T-helper 1 cell treated with Interleukin-12 subunit alpha and Interleukin-12 subunit beta and Interleukin-4 antibody, amounts not matched to agents 30 μg/mL and 1 μg/mL, for 36 hours (primary cell): ENCODE data around the gene HOXB6.

Source experiments
- H3K27ac Mint-ChIP-seq: one replicate; pipeline ENCODE4 v1.8.0; 2021; ENCODE audit warnings: mild to moderate bottlenecking, mixed read lengths
- H3K27me3 Mint-ChIP-seq: one replicate; pipeline ENCODE4 v1.8.0; 2021; ENCODE audit warnings: low read depth, mixed read lengths
- H3K36me3 Mint-ChIP-seq: one replicate; pipeline ENCODE4 v1.8.0; 2021; ENCODE audit warnings: low read depth, mixed read lengths
- H3K4me1 Mint-ChIP-seq: one replicate; pipeline ENCODE4 v1.8.0; 2021; ENCODE audit warnings: low read depth, mixed read lengths
- H3K4me3 Mint-ChIP-seq: one replicate; pipeline ENCODE4 v1.8.0; 2021; ENCODE audit warnings: mild to moderate bottlenecking, moderate library complexity, mixed read lengths
- H3K9me3 Mint-ChIP-seq: one replicate; pipeline ENCODE4 v1.8.0; 2021; ENCODE audit warnings: mixed read lengths

Gene HOXB6

GRCh38 chr17:48578616-48579470 lies 25.9 kb downstream of the HOXB6 start:
- Mint-ChIP-seq H3K4me3 (peak overlapping the region; percentile 94), H3K27ac (peak overlapping the region; percentile 87), H3K9me3 (no peaks in the 10 kb centered on the region), H3K4me1 (peaks cover 53% of the 10 kb centered on the region), H3K36me3 (peaks cover 18% of the 10 kb centered on the region), H3K27me3 (peaks cover 48% of the 10 kb centered on the region)

GRCh38 chr17:48577946-48578615 lies 26.7 kb downstream of the HOXB6 start, which contains the start of gene HOXB4:
TSS of gene HOXB4 (minus strand) at chr17:48578350. CDS start at chr17:48578319, 31 bp downstream.
- Mint-ChIP-seq H3K4me1 (peaks cover 58% of the 10 kb centered on the region), H3K36me3 (peaks cover 19% of the 10 kb centered on the region), H3K27ac (peak within 1 kb of the TSS; percentile 87), H3K27me3 (peaks cover 42% of the 10 kb centered on the region), H3K9me3 (no peaks in the 10 kb centered on the region), H3K4me3 (peak within 1 kb of the TSS; percentile 94)

DNA sequence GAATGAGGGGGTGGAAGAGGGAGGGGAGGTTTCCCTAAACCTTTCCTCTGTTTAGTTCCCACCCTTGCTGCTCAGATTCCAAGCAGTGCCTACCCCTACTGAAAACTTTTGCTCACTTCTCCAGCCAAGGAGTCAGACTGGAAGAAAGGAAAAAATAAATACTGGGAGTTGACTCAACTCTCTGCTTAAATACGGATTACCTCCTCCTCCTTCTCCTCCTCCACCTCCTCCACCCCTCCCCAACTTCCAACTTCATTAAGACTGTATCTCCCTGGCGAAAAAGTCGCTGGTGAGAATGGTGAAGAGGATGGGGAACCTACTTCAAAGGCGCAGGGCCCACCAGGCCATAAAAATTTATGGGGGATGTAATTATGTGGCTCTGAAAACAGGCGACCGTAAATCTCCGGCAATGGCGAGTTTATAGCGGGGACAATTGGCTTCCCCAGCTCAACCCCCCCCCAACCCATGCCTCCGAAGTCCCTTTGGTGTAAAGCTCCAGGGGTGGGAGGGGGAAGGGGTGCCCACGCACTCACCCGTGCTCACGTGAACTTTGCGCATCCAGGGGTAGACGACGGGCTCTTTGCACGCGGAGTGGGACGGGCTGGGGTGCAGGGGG lies 27.3 kb downstream of the HOXB6 start:
- Mint-ChIP-seq H3K9me3 (no peaks in the 10 kb centered on the region), H3K27ac (peak overlapping the region; percentile 67), H3K4me3 (peak overlapping the region; percentile 85), H3K4me1 (peaks cover 51% of the 10 kb centered on the region), H3K36me3 (peaks cover 19% of the 10 kb centered on the region), H3K27me3 (peaks cover 37% of the 10 kb centered on the region)

DNA sequence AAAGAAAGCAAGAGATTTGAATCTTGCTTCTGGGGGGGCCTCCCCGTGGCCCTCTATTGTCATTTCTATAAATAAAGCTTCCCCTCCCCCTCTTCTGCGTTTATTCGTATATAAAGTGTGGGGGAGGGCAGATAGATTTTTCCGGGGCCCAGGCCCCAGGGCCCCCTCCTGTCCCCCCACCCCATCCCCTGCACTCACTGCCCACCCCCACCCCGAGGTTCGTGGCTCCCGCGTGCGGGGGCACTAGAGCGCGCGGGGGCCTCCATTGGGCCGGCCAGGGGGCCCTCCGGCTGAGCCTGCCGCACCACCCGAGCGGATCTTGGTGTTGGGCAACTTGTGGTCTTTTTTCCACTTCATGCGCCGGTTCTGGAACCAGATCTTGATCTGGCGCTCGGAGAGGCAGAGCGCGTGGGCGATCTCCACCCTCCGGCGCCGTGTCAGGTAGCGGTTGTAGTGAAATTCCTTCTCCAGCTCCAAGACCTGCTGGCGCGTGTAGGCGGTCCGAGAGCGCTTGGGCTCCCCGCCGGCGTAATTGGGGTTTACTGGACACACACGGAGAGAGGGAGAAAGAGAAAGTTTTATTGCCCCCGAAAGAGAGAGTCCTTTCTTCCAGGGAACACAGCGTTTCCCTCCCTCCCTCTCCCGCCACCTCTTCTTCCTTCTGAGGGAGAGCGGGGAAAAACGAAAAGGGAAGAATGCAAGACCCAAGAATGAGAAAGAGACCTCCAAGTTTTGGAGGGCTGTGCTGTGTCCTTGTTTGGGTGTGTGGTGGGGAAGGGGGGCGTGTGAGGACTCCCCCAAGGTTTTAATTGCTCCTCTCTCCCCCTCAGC lies 28.1 kb downstream of the HOXB6 start:
- peak overlapping the region; percentile 85 for H3K4me3 Mint-ChIP-seq
- peak overlapping the region; percentile 49 for H3K27ac Mint-ChIP-seq
- no peaks in the 10 kb centered on the region for H3K9me3 Mint-ChIP-seq
- H3K4me1 Mint-ChIP-seq: peaks cover 48% of the 10 kb centered on the region
- peaks cover 34% of the 10 kb centered on the region for H3K27me3 Mint-ChIP-seq
- H3K36me3 Mint-ChIP-seq: peaks cover 21% of the 10 kb centered on the region

GRCh38 chr17:48575673-48576478 lies 28.9 kb downstream of the HOXB6 start:
- no peaks in the 10 kb centered on the region for H3K9me3 Mint-ChIP-seq
- peak overlapping the region; percentile 69 for H3K4me3 Mint-ChIP-seq
- H3K36me3 Mint-ChIP-seq: peaks cover 23% of the 10 kb centered on the region
- peak overlapping the region; percentile 69 for H3K27ac Mint-ChIP-seq
- H3K4me1 Mint-ChIP-seq: peaks cover 42% of the 10 kb centered on the region
- H3K27me3 Mint-ChIP-seq: peaks cover 26% of the 10 kb centered on the region

GRCh38 chr17:48575066-48575582 lies 29.7 kb downstream of the HOXB6 start:
- Mint-ChIP-seq H3K9me3 (no peaks in the 10 kb centered on the region), H3K4me3 (peak overlapping the region; percentile 3), H3K4me1 (peaks cover 35% of the 10 kb centered on the region), H3K36me3 (peaks cover 22% of the 10 kb centered on the region), H3K27ac (no peak overlapping the region), H3K27me3 (peaks cover 19% of the 10 kb centered on the region)

GRCh38 chr17:48574505-48575065 lies 30.2 kb downstream of the HOXB6 start:
- H3K4me1 Mint-ChIP-seq: peaks cover 33% of the 10 kb centered on the region
- no peaks in the 10 kb centered on the region for H3K9me3 Mint-ChIP-seq
- H3K27me3 Mint-ChIP-seq: peaks cover 13% of the 10 kb centered on the region
- H3K4me3 Mint-ChIP-seq: peak overlapping the region; percentile 3
- peaks cover 22% of the 10 kb centered on the region for H3K36me3 Mint-ChIP-seq
- H3K27ac Mint-ChIP-seq: no peak overlapping the region

- H3K27ac Mint-ChIP-seq: no peak overlapping the region
- no peak overlapping the region for H3K4me3 Mint-ChIP-seq
- no peaks in the 10 kb centered on the region for H3K9me3 Mint-ChIP-seq
- peaks cover 21% of the 10 kb centered on the region for H3K36me3 Mint-ChIP-seq
- peaks cover 3% of the 10 kb centered on the region for H3K27me3 Mint-ChIP-seq
- H3K4me1 Mint-ChIP-seq: peaks cover 28% of the 10 kb centered on the region
These were observed 32.9 kb downstream of the HOXB6 start for GRCh38 chr17:48571826-48572417.

DNA sequence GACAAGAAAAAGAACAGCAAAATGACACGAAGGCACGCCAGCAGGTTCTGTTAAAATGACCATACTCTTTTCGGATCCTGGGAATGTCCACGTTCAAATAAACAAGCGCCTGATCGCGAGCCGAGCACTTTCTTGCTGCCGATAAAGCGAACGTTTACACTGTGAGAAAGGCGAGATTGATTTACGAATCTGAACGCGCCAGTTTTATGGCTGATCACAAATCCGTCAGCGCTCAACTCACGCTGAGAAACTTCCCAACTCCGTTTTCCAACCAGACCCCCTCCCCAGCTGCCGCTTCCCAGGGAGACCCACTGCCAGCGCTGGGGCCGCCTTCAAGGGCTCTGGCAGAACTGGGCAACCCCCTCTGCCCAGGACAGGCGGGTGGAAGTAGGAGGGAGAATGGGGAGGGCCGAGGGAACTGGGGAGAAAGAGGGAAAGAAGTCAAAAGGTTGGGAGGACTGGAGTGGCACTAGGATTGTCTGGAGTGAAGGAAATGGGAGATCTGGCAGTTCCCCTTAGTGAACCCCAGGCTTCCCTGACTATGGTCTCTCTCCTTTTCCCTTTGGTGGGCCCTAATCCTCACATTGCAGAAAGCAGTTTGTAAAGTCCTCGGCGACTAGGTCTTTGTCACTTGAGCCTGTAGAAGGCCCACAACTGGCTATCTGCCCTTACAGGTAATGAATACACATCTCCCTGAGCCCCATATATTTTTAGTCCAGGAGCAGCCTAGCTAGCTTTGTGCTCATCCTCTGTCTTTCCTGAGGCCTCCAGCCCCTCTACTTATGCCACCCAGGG lies 33.6 kb downstream of the HOXB6 start:
- Mint-ChIP-seq H3K27me3 (peaks cover 3% of the 10 kb centered on the region), H3K4me1 (peaks cover 25% of the 10 kb centered on the region), H3K4me3 (no peak overlapping the region), H3K27ac (no peak overlapping the region), H3K36me3 (peaks cover 19% of the 10 kb centered on the region), H3K9me3 (no peaks in the 10 kb centered on the region)

GRCh38 chr17:48570325-48571023 lies 34.3 kb downstream of the HOXB6 start:
- peaks cover 3% of the 10 kb centered on the region for H3K27me3 Mint-ChIP-seq
- H3K4me1 Mint-ChIP-seq: peaks cover 19% of the 10 kb centered on the region
- peaks cover 19% of the 10 kb centered on the region for H3K36me3 Mint-ChIP-seq
- no peak overlapping the region for H3K4me3 Mint-ChIP-seq
- no peaks in the 10 kb centered on the region for H3K9me3 Mint-ChIP-seq
- H3K27ac Mint-ChIP-seq: no peak overlapping the region

DNA sequence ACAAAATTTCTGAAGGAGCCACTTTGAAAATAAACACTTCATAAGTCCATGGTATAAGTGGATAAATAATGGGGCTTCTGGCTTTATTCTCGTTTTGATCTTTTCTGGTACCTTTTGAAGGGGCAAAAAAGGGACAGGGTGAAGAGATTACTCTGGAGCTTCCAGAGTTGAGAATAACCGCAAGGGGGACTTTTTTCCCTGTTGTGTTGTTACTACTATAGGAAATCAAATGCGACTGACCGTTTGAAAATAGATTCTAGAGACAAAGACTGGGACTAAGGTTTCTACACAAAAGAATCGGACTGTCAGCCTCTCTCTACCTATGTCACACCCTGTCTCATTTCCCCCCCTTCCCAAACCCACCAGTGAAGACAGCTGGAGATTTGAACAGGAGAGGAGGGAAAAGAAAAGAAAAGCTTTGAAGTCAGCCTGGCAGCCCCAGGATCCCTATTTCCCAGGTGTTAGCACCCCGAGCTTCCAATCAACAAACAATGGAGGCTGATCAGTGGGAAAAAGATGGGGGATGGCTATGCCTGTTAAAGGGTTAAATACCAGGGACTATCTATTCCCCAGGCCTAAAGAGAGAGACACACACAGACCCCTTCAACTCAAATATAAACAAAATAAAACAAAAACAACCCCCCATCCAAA lies 35.0 kb downstream of the HOXB6 start:
- peaks cover 16% of the 10 kb centered on the region for H3K4me1 Mint-ChIP-seq
- H3K4me3 Mint-ChIP-seq: no peak overlapping the region
- H3K36me3 Mint-ChIP-seq: peaks cover 19% of the 10 kb centered on the region
- H3K9me3 Mint-ChIP-seq: no peaks in the 10 kb centered on the region
- peaks cover 5% of the 10 kb centered on the region for H3K27me3 Mint-ChIP-seq
- no peak overlapping the region for H3K27ac Mint-ChIP-seq
